ENCODE measurements around the gene GHITM. TPM values are rescaled to one million over a fixed set of nuclear protein-coding genes. Genes with fewer than 3 reads are reported as not detected.

GHITM gene
- total and polyA plus RNA-seq, 4 donors = 107 to 177 (median 123) TPM

DNA sequence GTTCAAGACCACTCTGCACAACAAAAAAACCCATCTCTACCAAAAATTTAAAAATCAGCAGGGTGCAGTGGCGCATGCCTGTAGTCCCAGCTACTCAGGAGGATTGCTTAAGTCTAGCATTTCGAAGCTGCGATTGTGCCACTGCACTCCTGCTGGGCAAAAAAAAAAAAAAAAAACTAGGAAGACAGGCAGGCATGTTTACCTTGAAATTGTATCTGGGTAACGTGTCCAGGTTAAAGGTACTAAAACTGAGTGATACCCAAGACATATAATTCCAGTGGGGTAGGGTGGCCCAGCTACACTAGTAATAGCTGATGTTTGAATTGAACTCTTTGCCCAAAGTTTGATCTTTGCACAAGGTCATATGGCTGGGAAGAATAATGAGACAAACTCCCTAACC lies 16.2 kb downstream of the GHITM start:
- Histone ChIP-seq H3K27ac (ENCODE audit: low read depth in 1 of 2, low read length in 1 of 2) (no peak overlapping the region), H3K4me3 (no peak overlapping the region), H3K9me3 (ENCODE audit: control insufficient read depth in 4 of 4, insufficient read depth in 3 of 4, low read length in 3 of 4) (no peaks in the 10 kb centered on the region), H3K36me3 (ENCODE audit: control insufficient read depth in 4 of 4, insufficient read depth in 4 of 4, low read length in 4 of 4) (peaks cover 10 to 19% (median 15%) of the 10 kb centered on the region in 4 donors), H3K9ac (ENCODE audit: insufficient read depth in 1 of 2, low read length in 2 of 2) (no peak overlapping the region), H3K27me3 (ENCODE audit: control insufficient read depth in 3 of 3, insufficient read depth in 3 of 3, low read length in 2 of 3) (no peaks in the 10 kb centered on the region), H3K4me1 (ENCODE audit: control insufficient read depth in 5 of 5, insufficient read depth in 5 of 5, low read length in 5 of 5) (peaks cover 0 to 2% (median 0%) of the 10 kb centered on the region in 5 donors)
- no peak for ATAC-seq (ENCODE audit: insufficient read depth, low FRiP score)
- no peak for DNase-seq
- 60 to 89% methylated on average over 4 of the region's 4 CpGs for WGBS, 2 donors
- TF ChIP-seq, protein P1, sequence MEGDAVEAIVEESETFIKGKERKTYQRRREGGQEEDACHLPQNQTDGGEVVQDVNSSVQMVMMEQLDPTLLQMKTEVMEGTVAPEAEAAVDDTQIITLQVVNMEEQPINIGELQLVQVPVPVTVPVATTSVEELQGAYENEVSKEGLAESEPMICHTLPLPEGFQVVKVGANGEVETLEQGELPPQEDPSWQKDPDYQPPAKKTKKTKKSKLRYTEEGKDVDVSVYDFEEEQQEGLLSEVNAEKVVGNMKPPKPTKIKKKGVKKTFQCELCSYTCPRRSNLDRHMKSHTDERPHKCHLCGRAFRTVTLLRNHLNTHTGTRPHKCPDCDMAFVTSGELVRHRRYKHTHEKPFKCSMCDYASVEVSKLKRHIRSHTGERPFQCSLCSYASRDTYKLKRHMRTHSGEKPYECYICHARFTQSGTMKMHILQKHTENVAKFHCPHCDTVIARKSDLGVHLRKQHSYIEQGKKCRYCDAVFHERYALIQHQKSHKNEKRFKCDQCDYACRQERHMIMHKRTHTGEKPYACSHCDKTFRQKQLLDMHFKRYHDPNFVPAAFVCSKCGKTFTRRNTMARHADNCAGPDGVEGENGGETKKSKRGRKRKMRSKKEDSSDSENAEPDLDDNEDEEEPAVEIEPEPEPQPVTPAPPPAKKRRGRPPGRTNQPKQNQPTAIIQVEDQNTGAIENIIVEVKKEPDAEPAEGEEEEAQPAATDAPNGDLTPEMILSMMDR (IDR thresholded peaks at IDR 0.05; ENCODE audit: control extremely low read depth, extremely low read depth) = no peak

DNA sequence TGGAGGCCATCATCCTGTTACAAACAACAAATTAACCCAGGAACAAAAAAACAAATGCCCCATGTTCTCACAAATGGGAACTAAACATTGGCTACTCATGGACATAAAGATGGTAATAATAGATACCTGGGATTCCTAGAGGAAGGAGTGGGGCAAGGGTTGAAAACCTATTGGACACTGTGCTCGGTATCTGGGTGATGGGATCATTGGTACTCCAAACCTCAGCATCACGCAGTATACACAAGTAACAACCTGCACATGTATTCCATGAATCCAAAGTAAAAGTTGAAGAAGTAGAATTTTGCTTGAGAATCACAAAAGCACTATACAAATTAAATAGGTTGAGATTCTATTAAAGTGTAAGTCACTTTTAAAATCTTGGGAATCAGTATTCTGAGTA lies 16.7 kb downstream of the GHITM start:
- Histone ChIP-seq H3K27me3 (ENCODE audit: control insufficient read depth in 3 of 3, insufficient read depth in 3 of 3, low read length in 2 of 3) (no peaks in the 10 kb centered on the region), H3K36me3 (ENCODE audit: control insufficient read depth in 4 of 4, insufficient read depth in 4 of 4, low read length in 4 of 4) (peaks cover 7 to 14% (median 12%) of the 10 kb centered on the region in 4 donors), H3K27ac (ENCODE audit: low read depth in 1 of 2, low read length in 1 of 2) (no peak overlapping the region), H3K9me3 (ENCODE audit: control insufficient read depth in 4 of 4, insufficient read depth in 3 of 4, low read length in 3 of 4) (no peaks in the 10 kb centered on the region), H3K4me3 (no peak overlapping the region), H3K9ac (ENCODE audit: insufficient read depth in 1 of 2, low read length in 2 of 2) (no peak overlapping the region), H3K4me1 (ENCODE audit: control insufficient read depth in 5 of 5, insufficient read depth in 5 of 5, low read length in 5 of 5) (peaks cover 0 to 2% (median 0%) of the 10 kb centered on the region in 5 donors)
- TF ChIP-seq, protein P1 (IDR thresholded peaks at IDR 0.05; ENCODE audit: control extremely low read depth, extremely low read depth) = no peak
- 91 to 97% methylated on average over 2 of the region's 2 CpGs for WGBS, 2 donors
- ATAC-seq (ENCODE audit: insufficient read depth, low FRiP score) (no peak), DNase-seq (no peak)

DNA sequence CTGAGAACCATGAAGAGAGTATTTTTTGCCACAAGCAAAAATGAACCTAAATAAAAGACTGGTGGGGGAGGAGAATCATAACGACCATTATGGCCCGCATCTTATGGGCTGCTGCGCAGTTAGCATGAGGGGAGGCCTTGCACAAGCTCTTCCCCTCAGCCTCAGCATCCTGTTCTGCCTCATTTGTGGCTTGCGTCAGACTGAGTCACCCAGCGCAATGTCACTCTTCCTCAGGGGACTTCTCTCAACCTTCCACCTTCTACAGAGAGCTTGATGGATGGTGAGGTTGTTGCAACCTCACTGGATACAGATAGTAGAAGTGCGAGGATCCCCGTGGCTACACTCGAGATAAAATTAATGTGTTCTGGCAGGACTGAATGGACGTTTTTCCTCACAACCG lies 17.5 kb downstream of the GHITM start:
- ATAC-seq (ENCODE audit: insufficient read depth, low FRiP score) = no peak
- H3K27ac ChIP-seq (ENCODE audit: low read depth in 1 of 2, low read length in 1 of 2) = no peak overlapping the region
- H3K4me3 ChIP-seq = no peak overlapping the region
- H3K9me3 ChIP-seq (ENCODE audit: control insufficient read depth in 4 of 4, insufficient read depth in 3 of 4, low read length in 3 of 4) = peaks cover 0 to 1% (median 0%) of the 10 kb centered on the region in 4 donors
- TF ChIP-seq, protein P1 (IDR thresholded peaks at IDR 0.05; ENCODE audit: control extremely low read depth, extremely low read depth) = no peak
- 29 to 52% methylated on average over 10 of the region's 10 CpGs for WGBS, 2 donors
- H3K9ac ChIP-seq (ENCODE audit: insufficient read depth in 1 of 2, low read length in 2 of 2) = no peak overlapping the region
- H3K36me3 ChIP-seq (ENCODE audit: control insufficient read depth in 4 of 4, insufficient read depth in 4 of 4, low read length in 4 of 4) = peaks cover 5 to 13% (median 11%) of the 10 kb centered on the region in 4 donors
- peaks cover 0 to 2% (median 0%) of the 10 kb centered on the region in 5 donors for H3K4me1 ChIP-seq (ENCODE audit: control insufficient read depth in 5 of 5, insufficient read depth in 5 of 5, low read length in 5 of 5)
- no peak for DNase-seq
- no peaks in the 10 kb centered on the region for H3K27me3 ChIP-seq (ENCODE audit: control insufficient read depth in 3 of 3, insufficient read depth in 3 of 3, low read length in 2 of 3)

GRCh38 chr10:84158061-84158460 lies 18.8 kb downstream of the GHITM start:
- ATAC-seq (ENCODE audit: insufficient read depth, low FRiP score) = no peak

More at GRCh38 chr10:84158061-84158460, 18.8 kb downstream of the GHITM start:
- Histone ChIP-seq H3K4me3 (no peak overlapping the region), H3K9ac (ENCODE audit: insufficient read depth in 1 of 2, low read length in 2 of 2) (no peak overlapping the region), H3K9me3 (ENCODE audit: control insufficient read depth in 4 of 4, insufficient read depth in 3 of 4, low read length in 3 of 4) (peaks cover 0 to 3% (median 0%) of the 10 kb centered on the region in 4 donors), H3K27ac (ENCODE audit: low read depth in 1 of 2, low read length in 1 of 2) (no peak overlapping the region), H3K4me1 (ENCODE audit: control insufficient read depth in 5 of 5, insufficient read depth in 5 of 5, low read length in 5 of 5) (peaks cover 0 to 2% (median 0%) of the 10 kb centered on the region in 5 donors), H3K27me3 (ENCODE audit: control insufficient read depth in 3 of 3, insufficient read depth in 3 of 3, low read length in 2 of 3) (no peaks in the 10 kb centered on the region), H3K36me3 (ENCODE audit: control insufficient read depth in 4 of 4, insufficient read depth in 4 of 4, low read length in 4 of 4) (peaks cover 4 to 10% (median 5%) of the 10 kb centered on the region in 4 donors)
- WGBS, 2 donors = 68 to 88% methylated on average over 2 of the region's 2 CpGs
- TF ChIP-seq, protein P1 (IDR thresholded peaks at IDR 0.05; ENCODE audit: control extremely low read depth, extremely low read depth) = no peak
- no peak for DNase-seq
